Keratinocyte (primary cell): ENCODE data around the gene PPP1R37.
"Not testable (repeated sequence)": the region's sequence is repeated elsewhere in the genome, so short reads cannot be mapped to it uniquely, and the experiment has no call there.

Experiments used
- EZH2 ChIP-seq: IDR thresholded peaks from one replicate; pipeline ENCODE4 v1.6.1; 2012; ENCODE audit warnings: inconsistent platforms, mild to moderate bottlenecking, low read length, moderate library complexity
- TF ChIP-seq, protein P1 (sequence below), 3 experiments: IDR thresholded peaks in 1 of 3; conservative IDR thresholded peaks in 1 of 3; optimal IDR thresholded peaks in 1 of 3; 2 replicates in 2 of 3; 3 replicates in 1 of 3; pipeline versions ENCODE3 to v1.5.1; 2011; ENCODE audit warnings: low read length in 3 of 3, mild to moderate bottlenecking in 3 of 3, moderate library complexity in 2 of 3, control low read depth in 1 of 3, inconsistent platforms in 1 of 3; ENCODE audit not compliant: insufficient read depth in 2 of 3; ENCODE audit errors: extremely low read depth in 1 of 3

DNA sequence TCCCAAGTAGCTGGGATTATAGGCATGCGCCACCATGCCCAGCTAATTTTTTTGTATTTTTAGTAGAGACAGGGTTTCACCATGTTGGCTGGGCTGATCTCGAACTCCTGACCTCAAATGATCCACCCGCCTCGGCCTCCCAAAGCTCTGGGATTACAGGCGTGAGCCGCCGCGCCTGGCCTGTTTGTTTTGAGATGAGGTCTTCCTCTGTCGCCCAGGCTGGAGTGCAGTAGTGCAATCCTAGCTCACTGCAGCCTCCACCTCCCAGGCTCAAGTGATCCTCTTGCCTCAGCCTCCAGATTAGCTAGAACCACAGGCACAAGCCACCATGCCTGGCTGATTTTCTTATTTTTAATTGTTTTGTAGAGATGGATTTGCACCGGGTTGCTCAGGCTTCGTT lies 13.4 kb downstream of the PPP1R37 start:
- TF ChIP-seq, protein P1, sequence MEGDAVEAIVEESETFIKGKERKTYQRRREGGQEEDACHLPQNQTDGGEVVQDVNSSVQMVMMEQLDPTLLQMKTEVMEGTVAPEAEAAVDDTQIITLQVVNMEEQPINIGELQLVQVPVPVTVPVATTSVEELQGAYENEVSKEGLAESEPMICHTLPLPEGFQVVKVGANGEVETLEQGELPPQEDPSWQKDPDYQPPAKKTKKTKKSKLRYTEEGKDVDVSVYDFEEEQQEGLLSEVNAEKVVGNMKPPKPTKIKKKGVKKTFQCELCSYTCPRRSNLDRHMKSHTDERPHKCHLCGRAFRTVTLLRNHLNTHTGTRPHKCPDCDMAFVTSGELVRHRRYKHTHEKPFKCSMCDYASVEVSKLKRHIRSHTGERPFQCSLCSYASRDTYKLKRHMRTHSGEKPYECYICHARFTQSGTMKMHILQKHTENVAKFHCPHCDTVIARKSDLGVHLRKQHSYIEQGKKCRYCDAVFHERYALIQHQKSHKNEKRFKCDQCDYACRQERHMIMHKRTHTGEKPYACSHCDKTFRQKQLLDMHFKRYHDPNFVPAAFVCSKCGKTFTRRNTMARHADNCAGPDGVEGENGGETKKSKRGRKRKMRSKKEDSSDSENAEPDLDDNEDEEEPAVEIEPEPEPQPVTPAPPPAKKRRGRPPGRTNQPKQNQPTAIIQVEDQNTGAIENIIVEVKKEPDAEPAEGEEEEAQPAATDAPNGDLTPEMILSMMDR (optimal IDR thresholded peaks at IDR 0.05 in 1 of 3, IDR thresholded peaks at IDR 0.05 in 1 of 3, conservative IDR thresholded peaks at IDR 0.05 in 1 of 3; ENCODE audit: extremely low read depth in 1 of 3, insufficient read depth in 2 of 3, low read length in 3 of 3): not testable (repeated sequence)
- not testable (repeated sequence) for TF ChIP-seq EZH2
